Gastrocnemius medialis (tissue), 4 donors: Measurements from ENCODE around the gene NAPSA. TPM values are rescaled to one million over a fixed set of nuclear protein-coding genes. Genes with fewer than 3 reads are reported as not detected.

ENCODE experiments used
- ATAC-seq, 2 donors: fragments of 150-250 bp; one replicate each; pipeline ENCODE4 v1.9.1; 2016
- DNase-seq, 2 donors: peaks; one replicate each; pipeline ENCODE4 v3.0.0-alpha.2; 2019
- H3K27ac ChIP-seq, 4 donors: fragments of 200-600 bp; sonication (generic); 1 replicate in 1 of 4; 2 replicates in 3 of 4; pipeline ENCODE4 v1.5.1; 2016 to 2018; ENCODE audit warnings: mild to moderate bottlenecking in 2 of 4, moderate library complexity in 1 of 4
- H3K27me3 ChIP-seq, 3 donors: fragments of 200-600 bp; sonication (generic) in 2 of 3; 1 replicate in 1 of 3; 2 replicates in 2 of 3; pipeline versions ENCODE4 v1.5.1 to v1.6.0; 2016 to 2019; ENCODE audit warnings: mild to moderate bottlenecking in 1 of 3, moderate library complexity in 1 of 3
- H3K36me3 ChIP-seq, 2 donors: fragments of 200-600 bp; sonication (generic) in 1 of 2; one replicate each; pipeline ENCODE4 v1.5.1; 2017 to 2018
- H3K4me1 ChIP-seq, 2 donors: fragments of 200-600 bp; sonication (generic) in 1 of 2; one replicate each; pipeline ENCODE4 v1.5.1; 2016 to 2017; ENCODE audit warnings: mild to moderate bottlenecking in 2 of 2
- H3K4me3 ChIP-seq, 4 donors: fragments of 200-600 bp; sonication (generic) in 3 of 4; 1 replicate in 1 of 4; 2 replicates in 3 of 4; pipeline ENCODE4 v1.5.1; 2016 to 2019; ENCODE audit warnings: mild to moderate bottlenecking in 2 of 4
- H3K9me3 ChIP-seq, 3 donors: fragments of 200-600 bp; sonication (generic) in 2 of 3; 1 replicate in 1 of 3; 2 replicates in 2 of 3; pipeline ENCODE4 v1.5.1; 2016 to 2019
- CTCF ChIP-seq, 5 experiments: fragments of 450-650 bp in 3 of 5; fragments of 200-600 bp in 2 of 5; sonication (generic) in 2 of 5; IDR thresholded peaks in 4 of 5; conservative IDR thresholded peaks in 1 of 5; 1 replicate in 4 of 5; 2 replicates in 1 of 5; pipeline ENCODE4 v1.5.1; 2016 to 2019; ENCODE audit warnings: antibody characterized with exemption in 5 of 5, mild to moderate bottlenecking in 3 of 5, moderate library complexity in 3 of 5
- POLR2A ChIP-seq, 2 donors: fragments of 450-650 bp; IDR thresholded peaks; one replicate each; pipeline ENCODE4 v1.6.1; 2017; ENCODE audit warnings: antibody characterized with exemption in 2 of 2, mild to moderate bottlenecking in 2 of 2, moderate library complexity in 2 of 2
- in situ Hi-C, 4 donors: fragments of 200-750 bp; cut with MboI; loops; one replicate each; pipeline versions ENCODE4 v1.15.0 to v1.8.0; 2017; ENCODE audit warnings: low sequenced_read_pairs in 4 of 4
- intact Hi-C: fragments of 100-400 bp; cut with DNase I; formaldehyde crosslinking; loops from one replicate; pipeline ENCODE4 v1.15.1; 2023; ENCODE audit warnings: low total_unique reads
- total RNA-seq, 4 donors: library from RNA; depleted of rRNA; stranded (reverse); fragments of >200 nt; gene quantifications; one replicate each; pipeline versions ENCODE4 v1.1.0 to v1.2.3, GENCODE V29; 2016

NAPSA gene
- total RNA-seq, 4 donors from 2014 or later: 0.09 TPM; not detected in 3

DNA sequence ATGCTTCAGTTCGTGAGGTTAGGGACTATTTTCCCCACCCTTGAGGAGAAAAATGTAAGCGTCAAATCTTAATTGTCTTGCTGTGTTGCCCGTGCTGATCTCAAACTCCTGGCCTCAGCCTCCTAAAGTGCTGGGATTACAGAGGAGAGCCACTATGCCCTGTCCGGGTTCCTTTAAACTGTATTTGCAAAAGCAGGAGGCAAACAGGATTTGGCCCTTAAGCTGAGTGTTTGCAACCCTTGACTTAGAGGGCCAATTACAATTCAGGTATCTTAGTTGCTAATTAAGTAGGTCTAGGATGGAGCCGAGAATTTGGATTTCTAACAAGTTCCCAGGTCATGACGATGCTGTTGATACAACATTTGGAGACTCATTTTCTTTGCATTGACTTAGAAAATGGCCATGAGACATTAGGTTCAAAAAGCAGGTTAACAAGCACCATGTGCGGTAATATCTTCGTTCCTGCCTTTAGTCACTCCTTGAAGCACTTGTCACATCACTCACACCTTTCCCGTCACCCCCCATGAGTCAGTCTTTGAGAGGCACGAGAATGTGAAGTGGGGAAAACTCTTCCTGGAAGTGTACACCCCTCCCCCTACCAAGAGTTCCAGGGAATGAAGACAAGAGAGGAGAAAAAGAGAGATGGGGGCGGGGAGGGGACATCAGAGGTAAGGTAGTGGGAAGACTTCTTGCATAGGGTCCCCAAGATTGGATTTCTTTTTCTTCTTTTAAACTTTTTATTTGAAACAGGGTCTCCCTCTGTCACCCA is 2.6 kb downstream of the NAPSA start:
- Histone ChIP-seq H3K27ac (no peak overlapping the region), H3K9me3 (no peaks in the 10 kb centered on the region), H3K36me3 (no peaks in the 10 kb centered on the region), H3K27me3 (no peaks in the 10 kb centered on the region), H3K4me3 (no peak overlapping the region), H3K4me1 (peaks cover 0 to 6% of the 10 kb centered on the region in 2 donors)
- DNase-seq (no peak), ATAC-seq (no peak)
- intact Hi-C loops: no loop called here
- in situ Hi-C loops: loop anchor here in 3 of 4 donors (10.0 to 25.0 kb wide), 3 partner anchors 52 to 422 kb away; partner anchors contain the start of gene SPIB (in 2 of the 3)
- TF ChIP-seq CTCF (IDR thresholded peaks at IDR 0.05 in 4 of 5, conservative IDR thresholded peaks at IDR 0.05 in 1 of 5): no peak
- TF ChIP-seq POLR2A (IDR thresholded peaks at IDR 0.05): no peak

DNA sequence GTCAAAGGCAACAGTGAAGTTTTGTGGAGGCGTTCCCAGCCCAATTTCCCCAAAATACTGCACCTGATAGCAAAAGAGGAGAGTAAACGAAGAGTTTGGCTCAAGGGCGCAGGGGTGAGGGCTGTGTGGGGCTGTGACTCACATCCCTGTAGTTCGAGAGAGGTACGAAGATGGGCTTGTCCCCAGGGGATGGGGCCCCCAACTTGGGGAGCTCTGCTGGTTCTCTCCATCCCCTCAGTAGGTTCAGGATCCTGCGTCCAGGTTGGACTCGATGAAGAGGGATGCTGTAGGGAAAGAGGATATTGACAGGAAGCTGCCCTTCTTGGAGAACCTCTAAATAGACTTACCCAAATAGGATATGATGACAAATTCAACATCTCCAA is 3.4 kb downstream of the NAPSA start:
- TF ChIP-seq CTCF (IDR thresholded peaks at IDR 0.05 in 4 of 5, conservative IDR thresholded peaks at IDR 0.05 in 1 of 5): no peak
- TF ChIP-seq POLR2A (IDR thresholded peaks at IDR 0.05): no peak
- intact Hi-C loops (no loop called here), in situ Hi-C loops (loop anchor here in 3 of 4 donors (10.0 to 25.0 kb wide), 3 partner anchors 53 to 423 kb away; partner anchors contain the start of gene SPIB (in 2 of the 3))
- H3K4me3 ChIP-seq: no peak overlapping the region
- H3K9me3 ChIP-seq: no peaks in the 10 kb centered on the region
- no peak overlapping the region for H3K27ac ChIP-seq
- H3K27me3 ChIP-seq: no peaks in the 10 kb centered on the region
- no peak for ATAC-seq
- DNase-seq: no peak
- H3K4me1 ChIP-seq: peaks cover 0 to 6% of the 10 kb centered on the region in 2 donors
- H3K36me3 ChIP-seq: no peaks in the 10 kb centered on the region

- H3K9me3 ChIP-seq: no peaks in the 10 kb centered on the region
- no peaks in the 10 kb centered on the region for H3K27me3 ChIP-seq
- TF ChIP-seq CTCF (IDR thresholded peaks at IDR 0.05 in 4 of 5, conservative IDR thresholded peaks at IDR 0.05 in 1 of 5): no peak
- TF ChIP-seq POLR2A (IDR thresholded peaks at IDR 0.05): no peak
- H3K36me3 ChIP-seq: no peaks in the 10 kb centered on the region
- in situ Hi-C loops (loop anchor here in 3 of 4 donors (10.0 to 25.0 kb wide), 3 partner anchors 53 to 423 kb away; partner anchors contain the start of gene SPIB (in 2 of the 3)), intact Hi-C loops (no loop called here)
- ATAC-seq: no peak
- no peak overlapping the region for H3K4me3 ChIP-seq
- no peak for DNase-seq
- H3K4me1 ChIP-seq: peaks cover 0 to 6% of the 10 kb centered on the region in 2 donors
- H3K27ac ChIP-seq: no peak overlapping the region
Observed at GRCh38 chr19:50361290-50362029, 4.0 kb downstream of the NAPSA start.

DNA sequence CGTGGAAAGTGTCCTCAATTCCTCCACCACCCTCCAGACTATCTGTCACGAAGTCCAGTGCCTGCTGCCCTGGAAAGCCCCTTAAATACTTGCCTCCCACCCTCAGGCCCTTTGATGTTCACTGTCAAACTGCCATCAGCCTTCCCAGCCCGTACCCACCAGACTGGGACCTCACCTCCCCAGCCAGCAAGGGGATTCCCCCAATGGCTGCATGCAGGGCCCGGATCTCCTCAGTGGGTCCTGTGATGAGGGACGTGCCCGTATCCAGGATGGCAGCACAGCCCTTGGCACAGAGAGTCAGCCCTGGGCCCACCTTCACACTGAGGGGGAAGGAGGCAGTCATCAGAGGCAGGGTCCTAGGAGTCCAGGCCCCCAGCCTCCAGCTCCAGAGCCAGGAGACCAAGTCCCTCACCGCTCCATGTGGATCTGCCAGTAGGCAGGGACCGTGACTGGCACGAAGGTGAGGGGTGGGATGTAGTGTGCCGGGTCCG is 6.1 kb downstream of the NAPSA start:
- TF ChIP-seq POLR2A (IDR thresholded peaks at IDR 0.05): no peak
- TF ChIP-seq CTCF (IDR thresholded peaks at IDR 0.05 in 4 of 5, conservative IDR thresholded peaks at IDR 0.05 in 1 of 5): no peak
- no peak for DNase-seq
- H3K27me3 ChIP-seq: no peaks in the 10 kb centered on the region
- no peak overlapping the region for H3K27ac ChIP-seq
- no peaks in the 10 kb centered on the region for H3K9me3 ChIP-seq
- H3K4me3 ChIP-seq: no peak overlapping the region
- in situ Hi-C loops: loop anchor here in 3 of 4 donors (5.0 to 25.0 kb wide), 3 partner anchors 103 to 428 kb away; no protein-coding TSS in a partner anchor
- no peak for ATAC-seq
- intact Hi-C loops: loop anchor here (5.0 kb wide), 1 partner anchor 738 kb away; no protein-coding TSS in a partner anchor
- H3K4me1 ChIP-seq: peaks cover 0 to 6% of the 10 kb centered on the region in 2 donors
- no peaks in the 10 kb centered on the region for H3K36me3 ChIP-seq
